ENCODE measurements around the gene DMRTB1. TPM values are rescaled to one million over a fixed set of nuclear protein-coding genes. Genes with fewer than 3 reads are reported as not detected.
A peak's percentile ranks its signal among the peaks of the same experiment; 100 is the strongest.
"Not testable (repeated sequence)": the region's sequence is repeated elsewhere in the genome, so short reads cannot be mapped to it uniquely, and the experiment has no call there.

The DMRTB1 gene
- polyA plus RNA-seq, 3 donors from 2014 or later = not detected

DNA sequence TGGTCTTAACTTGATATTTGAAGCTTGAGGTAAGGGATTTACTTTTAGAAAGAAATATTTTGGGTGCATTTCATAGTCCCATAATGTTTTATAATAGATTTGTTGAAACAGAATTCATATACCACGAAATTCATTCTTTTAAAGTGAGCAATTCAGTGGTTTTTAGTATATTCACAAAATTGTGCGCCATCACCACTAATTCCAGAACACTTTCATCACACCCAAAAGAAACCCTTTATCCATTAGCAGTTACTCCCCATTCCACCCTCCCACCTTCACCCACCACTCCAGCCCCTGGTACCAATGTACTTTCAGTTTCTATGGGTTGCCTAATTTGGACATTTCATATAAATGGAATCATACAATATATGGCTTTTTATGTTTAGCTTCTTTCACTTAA, 38.9 kb upstream of the DMRTB1 start:
- no peaks in the 10 kb centered on the region for H3K4me1 Mint-ChIP-seq
- no peaks in the 10 kb centered on the region for H3K36me3 Mint-ChIP-seq
- DNase-seq = no peak
- no peak overlapping the region for H3K4me3 Mint-ChIP-seq
- H3K9me3 Mint-ChIP-seq = peaks cover 0 to 6% (median under 1%) of the 10 kb centered on the region in 6 donors
- H3K27me3 Mint-ChIP-seq (ENCODE audit: low read depth in 3 of 3) = peaks cover 0 to 12% (median 6%) of the 10 kb centered on the region in 3 donors
- no peak overlapping the region for H3K27ac Mint-ChIP-seq

DNA sequence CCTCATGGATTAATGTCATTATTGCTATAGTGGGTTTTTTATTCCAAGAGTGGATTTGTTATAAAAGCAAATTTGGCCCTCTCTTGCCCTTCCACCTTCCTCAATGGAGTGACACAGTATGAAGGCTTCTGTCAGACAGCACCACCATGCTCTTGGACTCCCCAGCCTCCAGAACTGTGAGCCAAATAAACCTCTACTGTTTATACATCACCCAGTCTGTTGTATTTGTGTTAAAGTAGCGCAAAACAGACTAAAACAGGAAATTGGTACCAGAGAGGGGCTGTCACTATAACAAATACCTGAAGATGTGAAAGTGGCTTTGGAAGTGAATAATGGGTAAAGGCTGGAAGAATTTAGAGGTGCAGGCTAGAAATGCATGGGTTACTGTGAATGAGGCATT, 38.0 kb upstream of the DMRTB1 start:
- Mint-ChIP-seq H3K9me3 (peaks cover 0 to 6% (median under 1%) of the 10 kb centered on the region in 6 donors), H3K4me3 (no peak overlapping the region), H3K27ac (no peak overlapping the region), H3K36me3 (no peaks in the 10 kb centered on the region), H3K4me1 (no peaks in the 10 kb centered on the region), H3K27me3 (ENCODE audit: low read depth in 3 of 3) (peaks cover 0 to 17% (median 6%) of the 10 kb centered on the region in 3 donors)
- no peak for DNase-seq

DNA sequence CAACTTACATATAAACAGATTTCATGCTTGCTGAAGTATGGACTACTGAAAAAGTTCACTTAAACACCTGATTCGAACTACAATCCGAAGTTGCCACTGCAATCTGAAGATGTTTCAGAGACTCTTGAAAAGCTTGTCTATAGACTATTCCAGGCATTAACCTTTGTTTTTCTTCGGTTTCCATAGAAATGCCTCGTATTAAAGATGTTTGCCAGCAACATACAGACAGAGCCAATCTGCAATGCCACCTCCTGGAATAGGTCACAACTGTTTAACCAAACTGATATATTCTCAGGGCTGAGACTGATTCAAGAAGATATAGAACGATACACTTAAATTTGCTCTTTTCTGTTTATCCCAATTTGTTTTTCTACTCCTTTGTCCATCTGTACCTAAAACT, 28.9 kb upstream of the DMRTB1 start:
- H3K27ac Mint-ChIP-seq = no peak overlapping the region
- H3K4me1 Mint-ChIP-seq = no peaks in the 10 kb centered on the region
- H3K36me3 Mint-ChIP-seq = no peaks in the 10 kb centered on the region
- no peak for DNase-seq
- H3K4me3 Mint-ChIP-seq = no peak overlapping the region
- peaks cover 1 to 9% (median 5%) of the 10 kb centered on the region in 3 donors for H3K27me3 Mint-ChIP-seq (ENCODE audit: low read depth in 3 of 3)
- H3K9me3 Mint-ChIP-seq = peaks cover 0 to 1% (median 0%) of the 10 kb centered on the region in 6 donors

DNA sequence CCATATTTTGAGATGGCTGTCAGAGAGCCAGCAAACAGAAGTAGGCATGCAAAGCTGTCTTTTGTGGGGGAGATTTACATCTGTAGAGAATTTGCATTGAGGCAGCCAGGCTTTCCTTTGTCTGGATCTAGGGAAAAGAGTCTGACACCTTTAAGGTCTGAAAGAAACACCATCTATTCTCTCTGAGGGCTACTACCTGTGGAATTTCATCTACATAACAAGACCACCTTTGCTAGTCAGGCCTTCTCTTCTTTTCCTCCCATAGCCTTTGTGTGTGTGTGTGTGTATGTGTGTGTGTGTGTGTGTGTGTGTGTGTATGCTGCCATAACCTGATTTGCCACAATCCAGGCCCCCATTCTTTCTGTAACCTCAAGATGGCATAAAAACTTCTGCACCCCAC, 28.4 kb upstream of the DMRTB1 start:
- H3K4me3 Mint-ChIP-seq = no peak overlapping the region
- no peaks in the 10 kb centered on the region for H3K36me3 Mint-ChIP-seq
- H3K27me3 Mint-ChIP-seq (ENCODE audit: low read depth in 3 of 3) = peaks cover 1 to 9% (median 2%) of the 10 kb centered on the region in 3 donors
- H3K27ac Mint-ChIP-seq = no peak overlapping the region
- H3K4me1 Mint-ChIP-seq = no peaks in the 10 kb centered on the region
- no peaks in the 10 kb centered on the region for H3K9me3 Mint-ChIP-seq
- no peak for DNase-seq

DNA sequence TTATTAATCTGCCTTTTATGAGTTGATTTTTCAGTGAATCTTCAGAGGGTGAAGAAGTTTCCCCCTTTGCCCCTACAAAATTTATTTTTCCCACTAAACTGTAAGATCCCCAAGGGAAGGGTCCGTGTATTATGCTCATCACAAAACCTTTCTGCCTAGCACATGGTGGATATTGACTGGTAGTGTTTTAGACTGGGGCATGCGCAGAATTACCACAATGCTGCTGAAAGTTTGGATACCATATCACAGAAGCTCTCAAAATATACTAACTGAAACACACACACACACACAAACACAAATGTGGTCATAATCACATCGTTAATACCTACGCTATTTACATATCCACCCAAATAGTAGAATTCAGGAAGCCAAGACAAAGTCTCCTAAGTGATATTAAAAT, 28.0 kb upstream of the DMRTB1 start:
- peaks cover 0 to 9% (median 1%) of the 10 kb centered on the region in 3 donors for H3K27me3 Mint-ChIP-seq (ENCODE audit: low read depth in 3 of 3)
- DNase-seq = no peak
- no peak overlapping the region for H3K27ac Mint-ChIP-seq
- H3K4me3 Mint-ChIP-seq = no peak overlapping the region
- no peaks in the 10 kb centered on the region for H3K9me3 Mint-ChIP-seq
- H3K4me1 Mint-ChIP-seq = no peaks in the 10 kb centered on the region
- no peaks in the 10 kb centered on the region for H3K36me3 Mint-ChIP-seq

DNA sequence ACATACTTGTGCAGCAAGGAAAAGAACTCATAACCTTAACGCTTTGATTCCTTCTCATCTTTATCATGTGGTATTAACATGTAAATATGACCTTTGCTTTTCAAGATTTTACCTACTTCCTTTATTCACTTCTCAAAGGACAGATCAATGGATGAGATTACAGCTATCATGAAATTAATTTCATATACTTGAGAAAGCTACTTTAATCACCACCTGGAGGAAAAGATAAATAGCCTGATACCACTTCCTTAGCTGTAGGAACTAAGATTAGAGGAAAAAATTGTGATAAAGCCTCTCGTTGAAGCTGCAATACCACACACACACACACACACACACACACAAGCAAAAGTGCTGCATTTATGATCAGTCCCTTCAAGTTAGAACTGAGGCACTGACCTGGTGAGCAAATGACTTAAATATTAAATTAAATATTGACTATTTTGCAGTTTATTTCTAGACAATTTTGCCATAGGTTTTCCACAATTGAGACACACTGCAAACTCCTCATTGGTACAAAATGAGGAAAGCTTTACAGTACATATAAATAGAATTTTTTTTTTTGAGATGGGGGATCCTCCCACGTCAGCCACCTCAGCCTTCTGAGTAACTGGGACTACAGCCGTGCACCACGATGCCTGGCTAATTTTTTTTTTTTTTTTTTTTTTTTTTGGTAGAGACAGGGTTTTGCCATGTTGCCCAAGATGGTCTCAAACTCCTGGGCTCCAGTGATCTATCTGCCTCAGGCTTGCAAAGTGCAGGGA, 27.2 kb upstream of the DMRTB1 start:
- DNase-seq = no peak
- Mint-ChIP-seq H3K4me1 (no peaks in the 10 kb centered on the region), H3K27me3 (ENCODE audit: low read depth in 3 of 3) (peaks cover 1 to 9% (median 2%) of the 10 kb centered on the region in 3 donors), H3K4me3 (no peak overlapping the region), H3K9me3 (no peaks in the 10 kb centered on the region), H3K36me3 (no peaks in the 10 kb centered on the region), H3K27ac (no peak overlapping the region)

DNA sequence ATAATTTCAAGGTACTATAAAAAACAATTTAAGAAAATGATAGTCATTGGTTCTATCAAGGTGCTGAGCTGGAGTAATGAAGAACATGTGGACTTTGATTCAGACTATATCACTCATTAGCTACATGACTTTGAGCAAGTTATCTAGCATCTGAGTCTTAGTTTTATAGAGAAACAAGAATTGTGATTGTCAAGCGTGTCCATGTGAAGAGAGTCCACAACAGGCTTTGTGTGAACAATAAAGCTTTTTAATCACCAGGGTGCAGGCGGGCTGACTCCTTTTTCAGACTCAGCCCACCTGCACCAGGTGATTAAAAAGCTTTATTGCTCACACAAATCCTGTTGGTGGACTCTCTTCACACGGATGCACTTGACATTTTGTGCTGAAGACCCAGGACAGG, 26.6 kb upstream of the DMRTB1 start:
- H3K36me3 Mint-ChIP-seq = no peaks in the 10 kb centered on the region

DNA sequence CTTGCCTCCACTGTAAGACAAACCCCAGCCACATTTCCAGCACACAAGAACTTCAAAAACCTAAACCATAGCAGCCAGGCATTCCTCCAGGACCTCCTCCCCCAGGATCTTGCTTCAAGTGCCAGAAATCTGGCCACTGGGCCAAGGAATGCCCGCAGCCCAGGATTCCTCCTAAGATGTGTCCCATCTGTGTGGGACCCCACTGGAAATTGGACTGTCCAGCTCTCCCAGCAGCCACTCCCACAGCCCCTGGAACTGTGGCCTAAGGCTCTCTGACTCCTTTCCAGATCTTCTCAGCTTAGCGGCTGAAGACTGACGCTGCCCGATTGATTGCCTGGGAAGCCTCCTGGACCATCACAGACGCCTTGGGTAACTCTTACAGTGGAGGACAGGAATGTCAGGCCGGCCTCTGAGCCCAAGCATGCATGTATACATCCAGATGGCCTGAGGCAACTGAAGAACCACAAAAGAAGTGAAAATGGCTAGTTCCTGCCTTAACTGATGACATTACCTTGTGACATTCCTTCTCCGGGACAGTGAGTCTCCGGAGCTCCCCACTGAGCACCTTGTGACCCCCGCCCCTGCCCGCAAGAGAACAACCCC, 24.7 kb upstream of the DMRTB1 start:
- H3K27ac Mint-ChIP-seq; DNase-seq; H3K27me3 Mint-ChIP-seq (ENCODE audit: low read depth in 3 of 3); H3K4me1 Mint-ChIP-seq; H3K9me3 Mint-ChIP-seq; H3K36me3 Mint-ChIP-seq; H3K4me3 Mint-ChIP-seq: not testable (repeated sequence)

More for the DNA sequence above, 26.6 kb upstream of the DMRTB1 start:
- no peaks in the 10 kb centered on the region for H3K4me1 Mint-ChIP-seq
- peaks cover 1 to 9% (median 2%) of the 10 kb centered on the region in 3 donors for H3K27me3 Mint-ChIP-seq (ENCODE audit: low read depth in 3 of 3)
- H3K4me3 Mint-ChIP-seq = no peak overlapping the region
- H3K27ac Mint-ChIP-seq = no peak overlapping the region
- DNase-seq = no peak
- no peaks in the 10 kb centered on the region for H3K9me3 Mint-ChIP-seq

DNA sequence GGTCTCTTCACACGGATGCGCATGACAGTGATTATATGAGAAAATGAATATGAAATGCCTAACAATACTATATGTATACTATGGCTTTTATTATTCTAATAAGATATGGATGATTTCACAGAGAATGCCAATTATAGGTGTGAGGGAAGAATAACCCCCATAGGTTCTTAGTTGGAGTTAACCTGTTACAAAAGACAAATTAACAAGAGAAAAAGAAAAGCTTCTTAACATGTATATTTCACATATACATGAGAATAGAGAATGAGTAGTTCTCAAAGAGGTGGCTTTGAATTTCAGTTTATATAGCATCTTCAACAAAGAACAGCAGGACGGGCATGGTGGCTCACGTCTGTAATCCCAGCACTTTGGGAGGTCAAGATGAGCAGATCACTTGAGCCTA, 24.0 kb upstream of the DMRTB1 start:
- H3K9me3 Mint-ChIP-seq = no peaks in the 10 kb centered on the region
- DNase-seq = no peak
- no peaks in the 10 kb centered on the region for H3K4me1 Mint-ChIP-seq
- H3K4me3 Mint-ChIP-seq = no peak overlapping the region
- H3K36me3 Mint-ChIP-seq = no peaks in the 10 kb centered on the region
- H3K27me3 Mint-ChIP-seq (ENCODE audit: low read depth in 3 of 3) = peaks cover 1 to 7% (median 2%) of the 10 kb centered on the region in 3 donors
- H3K27ac Mint-ChIP-seq = no peak overlapping the region

DNA sequence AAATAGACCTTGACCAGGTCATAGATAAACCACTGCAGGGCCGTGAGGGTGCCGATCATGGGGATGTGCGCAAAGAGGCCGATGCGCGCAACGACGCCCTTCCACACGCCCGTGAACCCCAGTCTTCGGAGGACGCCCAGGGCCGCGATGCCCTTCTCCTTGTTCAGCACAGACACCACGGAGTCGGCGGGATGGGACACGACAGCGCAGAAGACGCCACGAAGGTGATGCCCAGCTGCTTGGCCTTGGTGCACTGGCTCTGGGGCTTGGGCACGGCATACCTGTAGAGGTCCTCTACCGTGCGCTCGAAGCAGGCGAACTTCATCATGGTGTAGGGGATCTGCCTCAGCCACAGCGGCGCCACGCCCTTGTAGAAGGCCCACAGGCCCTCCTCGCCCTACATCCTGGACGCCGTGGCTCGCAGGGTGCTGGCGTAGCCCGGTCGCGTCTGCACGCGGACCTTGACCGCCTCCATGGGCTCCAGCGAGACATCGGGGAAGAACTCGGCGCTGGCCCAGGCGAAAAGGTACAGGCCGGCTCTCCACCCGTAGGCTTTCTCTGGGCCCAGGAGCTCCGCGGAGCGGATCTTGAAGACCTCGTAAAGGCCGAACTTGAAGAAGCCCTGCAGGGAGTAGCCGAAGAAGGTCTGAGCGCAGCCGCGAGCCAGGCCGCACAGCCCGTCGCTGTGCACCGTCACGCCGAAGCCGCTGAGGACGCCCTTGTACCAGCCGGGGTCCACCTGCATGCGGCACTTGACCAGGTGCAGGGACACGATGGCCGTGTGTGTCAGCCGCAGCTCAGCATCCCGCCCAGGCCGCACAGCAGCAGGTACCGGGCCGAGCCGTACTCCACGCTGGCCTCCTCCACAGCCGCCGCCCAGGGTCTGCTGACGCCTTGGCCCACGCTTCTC, 20.5 kb upstream of the DMRTB1 start:
- H3K36me3 Mint-ChIP-seq = no peaks in the 10 kb centered on the region
- H3K4me3 Mint-ChIP-seq = no peak overlapping the region
- no peak for DNase-seq
- no peaks in the 10 kb centered on the region for H3K4me1 Mint-ChIP-seq
- no peak overlapping the region for H3K27ac Mint-ChIP-seq
- no peaks in the 10 kb centered on the region for H3K9me3 Mint-ChIP-seq
- peaks cover under 1 to 2% (median 2%) of the 10 kb centered on the region in 3 donors for H3K27me3 Mint-ChIP-seq (ENCODE audit: low read depth in 3 of 3)

DNA sequence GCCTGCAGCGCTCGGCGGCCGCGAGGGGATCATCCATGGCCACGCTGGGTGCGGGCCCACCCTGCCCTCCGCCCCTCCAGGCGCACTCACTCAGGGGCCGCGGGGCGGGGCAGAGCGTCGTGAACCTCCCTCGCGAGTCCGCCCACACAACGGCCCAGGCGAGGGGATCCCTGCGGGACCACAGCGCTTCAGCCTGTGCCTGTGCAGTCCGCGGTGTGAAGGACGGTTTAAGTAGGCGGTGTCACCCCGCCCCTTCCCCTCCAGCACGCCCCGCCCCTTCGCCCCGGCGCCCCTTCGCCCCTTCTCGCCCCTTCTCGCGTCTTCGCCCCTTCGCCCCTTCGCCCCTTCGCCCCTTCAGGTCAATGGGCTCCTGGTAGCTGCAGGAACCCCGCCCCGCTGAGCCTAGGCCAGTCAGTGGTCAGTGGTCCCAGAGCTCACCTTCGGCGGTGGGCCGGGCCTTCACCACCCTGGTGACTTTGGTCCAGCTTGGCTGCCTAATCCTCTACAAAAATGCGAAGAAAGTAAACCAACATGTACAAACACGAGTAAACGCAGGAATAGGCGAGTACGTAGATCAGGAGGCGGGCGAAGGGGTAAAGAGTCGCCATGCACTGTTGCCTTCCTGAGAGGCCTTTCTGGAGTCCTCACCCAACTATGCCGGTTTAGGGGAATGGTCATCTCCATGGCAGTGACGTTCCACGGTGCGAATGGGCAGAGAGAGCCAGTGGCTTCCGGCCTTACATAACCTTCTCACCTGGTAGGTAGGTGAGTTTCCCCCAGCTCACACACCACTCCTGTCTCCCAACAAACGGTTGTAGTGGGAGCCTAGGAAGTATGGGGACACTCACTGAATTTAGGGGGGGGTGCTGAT, 19.6 kb upstream of the DMRTB1 start:
- Mint-ChIP-seq H3K9me3 (no peaks in the 10 kb centered on the region), H3K27me3 (ENCODE audit: low read depth in 3 of 3) (peaks cover 0 to 2% (median 0%) of the 10 kb centered on the region in 3 donors), H3K27ac (no peak overlapping the region), H3K4me3 (no peak overlapping the region), H3K4me1 (no peaks in the 10 kb centered on the region), H3K36me3 (no peaks in the 10 kb centered on the region)
- DNase-seq = no peak

DNA sequence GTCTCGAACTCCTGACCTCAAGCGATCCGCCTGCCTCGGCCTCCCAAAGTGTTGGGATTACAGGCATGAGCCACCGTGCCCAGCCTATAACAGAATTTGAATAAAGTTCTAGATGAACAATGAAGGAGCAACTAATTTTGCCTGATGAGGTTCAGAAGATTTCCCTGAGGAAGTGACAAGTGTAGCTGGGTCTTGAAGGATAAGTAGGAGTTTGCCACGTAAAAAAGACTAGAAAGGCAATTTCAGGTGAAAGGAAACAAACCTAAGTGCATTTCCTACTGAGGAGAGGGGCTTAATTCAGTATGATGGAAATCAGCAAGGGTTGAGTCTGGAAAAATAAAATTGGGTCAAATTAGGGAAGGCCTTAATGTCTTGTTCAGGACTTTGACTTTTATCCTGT, 18.6 kb upstream of the DMRTB1 start:
- peak overlapping the region in 1 of 6 donors; percentile 26 for H3K27ac Mint-ChIP-seq
- H3K4me1 Mint-ChIP-seq = no peaks in the 10 kb centered on the region
- H3K36me3 Mint-ChIP-seq = no peaks in the 10 kb centered on the region
- H3K27me3 Mint-ChIP-seq (ENCODE audit: low read depth in 3 of 3) = peaks cover 0 to 2% (median 0%) of the 10 kb centered on the region in 3 donors
- DNase-seq = no peak
- no peak overlapping the region for H3K4me3 Mint-ChIP-seq
- no peaks in the 10 kb centered on the region for H3K9me3 Mint-ChIP-seq

DNA sequence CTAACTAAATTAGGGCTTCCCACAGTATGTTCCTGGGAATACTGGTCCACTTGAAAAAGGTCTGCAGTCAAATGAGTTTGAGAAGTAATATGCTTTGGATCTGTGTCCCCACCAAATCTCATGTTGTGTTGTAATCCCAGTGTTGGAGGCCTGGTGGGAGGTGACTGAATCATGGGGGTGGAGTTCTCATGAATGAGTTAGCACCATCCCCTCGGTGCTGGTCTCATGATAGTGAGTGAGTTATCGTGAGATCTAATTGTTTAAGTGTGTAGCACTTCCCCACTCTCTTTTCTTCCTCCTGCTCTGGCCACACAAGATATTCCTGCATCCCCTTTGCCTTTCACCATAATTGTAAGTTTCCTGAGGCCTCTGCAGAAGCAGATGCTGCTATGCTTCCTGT, 16.9 kb upstream of the DMRTB1 start:
- no peak overlapping the region for H3K4me3 Mint-ChIP-seq
- peaks cover 0 to 2% (median 0%) of the 10 kb centered on the region in 3 donors for H3K27me3 Mint-ChIP-seq (ENCODE audit: low read depth in 3 of 3)
- no peaks in the 10 kb centered on the region for H3K4me1 Mint-ChIP-seq
- DNase-seq = no peak
- no peak overlapping the region for H3K27ac Mint-ChIP-seq
- no peaks in the 10 kb centered on the region for H3K9me3 Mint-ChIP-seq
- H3K36me3 Mint-ChIP-seq = no peaks in the 10 kb centered on the region
